Fibroblast of mammary gland (primary cell): ENCODE results near the gene TLCD4.
A peak's percentile ranks its signal among the peaks of the same experiment; 100 is the strongest.

Source experiments
- DNase-seq: peaks from one replicate; pipeline ENCODE4 v3.0.0-alpha.2; 2010; ENCODE audit warnings: low read depth
- H3K4me3 ChIP-seq: 2 replicates; pipeline ENCODE4 v1.5.1; 2011; ENCODE audit warnings: low read depth, mild to moderate bottlenecking, low read length, moderate library complexity; ENCODE audit not compliant: control insufficient read depth
- TF ChIP-seq, protein P1 (sequence below): conservative IDR thresholded peaks from 2 replicates; pipeline ENCODE4 v1.5.1; 2011; ENCODE audit warnings: low read depth, low read length, inconsistent platforms; ENCODE audit not compliant: control insufficient read depth, insufficient read depth

Gene TLCD4

DNA sequence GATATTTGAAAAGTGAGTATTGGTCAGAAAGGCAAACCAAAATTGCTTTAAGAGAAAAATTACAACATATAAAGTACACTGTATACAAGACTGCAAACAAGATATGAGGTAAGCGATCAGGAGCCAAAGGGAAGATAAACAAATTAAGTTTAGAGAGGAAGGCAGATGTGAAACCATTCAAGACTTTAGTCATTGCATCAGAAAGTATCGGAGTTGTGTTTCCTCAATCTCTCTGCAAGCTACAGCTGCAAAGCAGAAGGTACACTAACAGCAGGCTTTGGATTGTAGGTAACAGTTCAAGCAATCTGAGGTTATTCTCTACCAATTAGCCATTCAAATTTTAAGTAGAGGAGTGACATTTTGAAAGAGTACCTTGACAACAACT is 21.3 kb upstream of the TLCD4 start:
- DNase-seq, result peak; percentile 56
- H3K4me3 ChIP-seq, result no peak overlapping the region
- TF ChIP-seq, protein P1, sequence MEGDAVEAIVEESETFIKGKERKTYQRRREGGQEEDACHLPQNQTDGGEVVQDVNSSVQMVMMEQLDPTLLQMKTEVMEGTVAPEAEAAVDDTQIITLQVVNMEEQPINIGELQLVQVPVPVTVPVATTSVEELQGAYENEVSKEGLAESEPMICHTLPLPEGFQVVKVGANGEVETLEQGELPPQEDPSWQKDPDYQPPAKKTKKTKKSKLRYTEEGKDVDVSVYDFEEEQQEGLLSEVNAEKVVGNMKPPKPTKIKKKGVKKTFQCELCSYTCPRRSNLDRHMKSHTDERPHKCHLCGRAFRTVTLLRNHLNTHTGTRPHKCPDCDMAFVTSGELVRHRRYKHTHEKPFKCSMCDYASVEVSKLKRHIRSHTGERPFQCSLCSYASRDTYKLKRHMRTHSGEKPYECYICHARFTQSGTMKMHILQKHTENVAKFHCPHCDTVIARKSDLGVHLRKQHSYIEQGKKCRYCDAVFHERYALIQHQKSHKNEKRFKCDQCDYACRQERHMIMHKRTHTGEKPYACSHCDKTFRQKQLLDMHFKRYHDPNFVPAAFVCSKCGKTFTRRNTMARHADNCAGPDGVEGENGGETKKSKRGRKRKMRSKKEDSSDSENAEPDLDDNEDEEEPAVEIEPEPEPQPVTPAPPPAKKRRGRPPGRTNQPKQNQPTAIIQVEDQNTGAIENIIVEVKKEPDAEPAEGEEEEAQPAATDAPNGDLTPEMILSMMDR, result no peak

DNA sequence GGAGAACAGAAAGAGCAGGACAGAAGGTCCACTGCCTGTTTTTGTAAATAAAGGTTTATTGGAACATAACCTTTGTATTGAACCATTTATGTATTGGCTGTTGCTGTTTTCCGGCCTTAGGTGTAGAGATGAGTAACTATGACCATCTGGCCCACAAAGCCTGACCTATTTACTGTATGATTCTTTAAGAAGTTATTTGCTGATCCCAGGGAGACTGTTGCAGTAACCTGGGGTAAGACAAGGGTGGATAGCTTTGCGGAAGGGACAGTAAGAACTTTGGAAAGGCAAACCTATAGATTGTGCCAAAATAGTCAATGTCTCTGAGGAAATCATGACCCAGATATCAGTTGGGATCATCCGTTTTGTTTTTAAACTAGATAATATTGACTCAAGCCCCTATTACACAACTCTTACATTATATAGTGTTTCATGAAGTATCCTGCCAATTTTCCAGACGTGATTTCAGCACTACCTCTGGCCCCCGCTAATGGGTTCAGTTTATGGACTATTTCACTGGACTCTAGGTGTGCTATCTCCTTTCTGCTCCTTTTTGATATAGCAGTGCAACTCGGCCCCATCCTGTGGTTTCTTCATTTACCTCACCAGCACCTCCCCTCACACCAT is 20.8 kb upstream of the TLCD4 start:
- peak; percentile 74 for DNase-seq
- TF ChIP-seq, protein P1, result no peak
- no peak overlapping the region for H3K4me3 ChIP-seq

DNA sequence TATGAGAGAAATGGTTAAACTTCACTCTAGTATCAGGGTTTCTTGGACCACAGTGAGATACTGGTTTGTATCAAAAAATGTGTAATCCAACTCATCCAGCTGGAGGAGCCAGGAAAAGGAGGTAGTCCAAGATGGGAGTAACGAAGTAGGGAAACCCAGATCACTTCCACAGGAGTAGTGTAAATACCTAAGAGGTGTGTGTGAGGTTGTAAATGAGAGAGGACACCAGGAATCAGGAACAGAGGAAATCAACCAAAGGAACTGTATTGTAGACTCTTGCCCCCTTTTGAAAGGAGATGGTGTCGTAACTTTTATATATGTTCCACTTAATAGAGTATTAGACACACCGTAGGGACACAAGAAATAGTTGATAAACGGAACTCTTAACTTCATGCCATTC is 19.7 kb upstream of the TLCD4 start:
- TF ChIP-seq, protein P1, result no peak
- DNase-seq, result no peak
- H3K4me3 ChIP-seq, result no peak overlapping the region

DNA sequence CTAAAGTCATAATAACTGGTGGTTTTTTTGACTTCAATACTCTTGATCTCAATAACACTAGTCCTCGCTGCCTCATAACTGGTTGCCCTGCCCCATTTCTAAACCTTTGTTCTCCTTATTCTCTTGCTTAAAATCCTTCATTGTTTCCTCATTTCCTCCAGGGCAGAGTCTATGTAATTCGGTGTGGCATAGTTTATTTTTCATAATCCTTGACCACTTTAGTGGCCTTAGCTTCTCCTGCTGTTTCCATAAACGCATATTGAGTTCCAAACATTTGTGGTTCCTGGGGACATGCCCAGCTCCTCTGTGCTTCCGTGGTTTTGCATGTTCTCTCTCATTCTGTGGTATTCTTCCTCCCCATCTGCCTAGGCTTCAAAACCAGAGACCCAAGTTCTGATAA is 19.0 kb upstream of the TLCD4 start:
- DNase-seq, result no peak
- TF ChIP-seq, protein P1, result no peak
- H3K4me3 ChIP-seq, result no peak overlapping the region

DNA sequence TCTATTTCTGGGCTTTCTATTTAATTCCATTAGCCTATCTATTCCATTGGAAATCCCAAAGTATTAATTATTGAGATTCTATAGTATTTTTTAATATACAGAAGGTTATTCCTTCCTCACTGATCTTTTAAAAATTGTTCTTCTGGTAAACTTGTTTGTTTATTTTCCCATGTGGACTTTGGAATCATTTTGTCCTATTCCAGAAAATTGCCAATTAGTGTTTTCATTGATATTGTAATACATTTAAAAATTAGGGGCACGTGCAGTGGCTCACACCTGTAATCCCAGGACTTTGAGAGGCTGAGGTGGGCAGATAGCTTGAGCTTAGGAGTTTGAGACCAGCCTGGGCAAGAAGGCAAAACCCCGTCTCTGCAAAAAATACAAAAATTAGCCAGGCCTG is 8.4 kb upstream of the TLCD4 start:
- DNase-seq, result no peak
- TF ChIP-seq, protein P1, result no peak
- no peak overlapping the region for H3K4me3 ChIP-seq

DNA sequence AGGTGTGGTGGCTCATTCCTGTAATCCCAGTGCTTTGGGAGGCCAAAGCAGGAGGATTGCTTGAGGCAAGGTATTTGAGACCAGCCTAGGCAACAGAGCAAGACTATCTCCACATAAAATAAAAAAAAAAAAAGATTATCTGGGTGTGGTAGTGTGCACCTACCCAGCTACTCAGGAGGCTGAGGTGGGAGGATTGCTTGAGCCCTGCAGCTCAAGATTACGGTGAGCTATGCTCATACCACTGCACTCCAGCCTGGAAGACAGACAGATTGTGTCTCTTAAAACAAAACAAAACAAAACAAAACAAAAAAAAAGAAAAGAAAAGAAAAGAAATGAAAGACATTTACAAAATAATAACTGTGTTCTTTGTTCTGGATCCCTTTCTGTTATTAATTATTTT is 6.1 kb upstream of the TLCD4 start:
- no peak for DNase-seq
- H3K4me3 ChIP-seq, result no peak overlapping the region
- TF ChIP-seq, protein P1, result no peak

DNA sequence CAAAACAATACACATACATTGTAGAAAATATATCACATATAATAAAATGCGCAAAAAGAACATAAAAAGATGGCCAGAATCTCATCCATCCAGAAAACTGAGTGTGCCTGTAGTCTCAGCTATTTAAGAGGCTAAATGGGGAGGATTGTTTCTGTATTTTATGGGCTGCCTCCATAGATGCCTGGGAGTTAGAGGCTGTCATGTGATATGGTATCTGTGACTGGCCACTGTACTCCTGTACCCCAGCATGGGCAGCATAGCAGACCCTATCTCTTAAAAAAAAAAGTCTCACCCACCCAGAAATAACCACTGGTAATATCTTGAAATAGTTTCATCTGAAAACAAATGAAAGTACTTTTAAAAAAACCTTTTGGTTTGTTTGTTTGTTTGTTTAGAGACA is 3.5 kb upstream of the TLCD4 start:
- TF ChIP-seq, protein P1, result no peak
- DNase-seq, result no peak

More for the DNA sequence above, 3.5 kb upstream of the TLCD4 start:
- H3K4me3 ChIP-seq, result no peak overlapping the region
